Neural crest cell (in vitro differentiated cells): ENCODE results near the gene TMED6. TPM values are rescaled to one million over a fixed set of nuclear protein-coding genes. Genes with fewer than 3 reads are reported as not detected.

Experiments
- DNase-seq: peaks from one replicate; pipeline ENCODE4 v3.0.0; 2021; ENCODE audit warnings: low read depth, mixed read lengths, low spot score
- H3K27ac Mint-ChIP-seq: one replicate; pipeline ENCODE4 v1.8.0; 2021; ENCODE audit warnings: mild to moderate bottlenecking, mixed read lengths; ENCODE audit not compliant: unreplicated experiment
- H3K27me3 Mint-ChIP-seq: 2 replicates; pipeline ENCODE4 v1.8.0; 2021; ENCODE audit warnings: low read depth, mild to moderate bottlenecking, mixed read lengths
- H3K36me3 Mint-ChIP-seq: 2 replicates; pipeline ENCODE4 v1.8.0; 2021; ENCODE audit warnings: low read depth, mild to moderate bottlenecking, mixed read lengths
- H3K4me1 Mint-ChIP-seq: 2 replicates; pipeline ENCODE4 v1.8.0; 2021; ENCODE audit warnings: mixed read lengths
- H3K4me3 Mint-ChIP-seq: one replicate; pipeline ENCODE4 v1.8.0; 2021; ENCODE audit warnings: mild to moderate bottlenecking, mixed read lengths
- H3K9me3 Mint-ChIP-seq: 2 replicates; pipeline ENCODE4 v1.8.0; 2021; ENCODE audit warnings: mixed read lengths
- total RNA-seq: library from RNA; stranded (reverse); gene quantifications from 2 replicates; pipeline ENCODE4 v1.2.1, GENCODE V29; 2021
- TF ChIP-seq, protein P1 (sequence below): fragments of 200-600 bp; sonication (generic); conservative IDR thresholded peaks from 2 replicates; pipeline ENCODE4 v1.5.0; 2021; ENCODE audit warnings: antibody characterized with exemption, mild to moderate bottlenecking

TMED6 gene
- total RNA-seq, 1 donor from 2014 or later = 0.56 TPM

DNA sequence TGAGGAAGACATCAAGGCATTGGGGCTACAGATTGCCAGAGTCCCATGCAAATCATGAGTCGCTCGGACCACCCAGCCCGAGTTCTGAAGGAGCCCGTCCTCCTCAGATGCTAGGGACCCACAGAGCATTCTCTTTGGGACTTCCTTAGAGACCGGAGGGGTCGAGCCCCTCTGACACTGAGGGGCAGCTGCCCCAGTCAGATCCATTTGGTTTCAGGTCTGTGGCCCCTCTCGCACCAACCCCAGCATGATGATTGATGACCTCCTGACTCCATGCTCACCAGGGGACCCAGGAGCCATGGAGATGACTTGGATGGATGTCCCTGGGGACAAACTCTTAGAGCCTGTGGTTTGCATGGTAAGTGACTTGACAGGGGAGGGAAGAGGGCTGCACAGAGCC, 29.2 kb downstream of the TMED6 start:
- Mint-ChIP-seq H3K9me3 (no peaks in the 10 kb centered on the region), H3K4me3 (no peak overlapping the region), H3K36me3 (peaks cover 22% of the 10 kb centered on the region), H3K27me3 (no peaks in the 10 kb centered on the region), H3K4me1 (peaks cover 11% of the 10 kb centered on the region), H3K27ac (no peak overlapping the region)
- TF ChIP-seq, protein P1, sequence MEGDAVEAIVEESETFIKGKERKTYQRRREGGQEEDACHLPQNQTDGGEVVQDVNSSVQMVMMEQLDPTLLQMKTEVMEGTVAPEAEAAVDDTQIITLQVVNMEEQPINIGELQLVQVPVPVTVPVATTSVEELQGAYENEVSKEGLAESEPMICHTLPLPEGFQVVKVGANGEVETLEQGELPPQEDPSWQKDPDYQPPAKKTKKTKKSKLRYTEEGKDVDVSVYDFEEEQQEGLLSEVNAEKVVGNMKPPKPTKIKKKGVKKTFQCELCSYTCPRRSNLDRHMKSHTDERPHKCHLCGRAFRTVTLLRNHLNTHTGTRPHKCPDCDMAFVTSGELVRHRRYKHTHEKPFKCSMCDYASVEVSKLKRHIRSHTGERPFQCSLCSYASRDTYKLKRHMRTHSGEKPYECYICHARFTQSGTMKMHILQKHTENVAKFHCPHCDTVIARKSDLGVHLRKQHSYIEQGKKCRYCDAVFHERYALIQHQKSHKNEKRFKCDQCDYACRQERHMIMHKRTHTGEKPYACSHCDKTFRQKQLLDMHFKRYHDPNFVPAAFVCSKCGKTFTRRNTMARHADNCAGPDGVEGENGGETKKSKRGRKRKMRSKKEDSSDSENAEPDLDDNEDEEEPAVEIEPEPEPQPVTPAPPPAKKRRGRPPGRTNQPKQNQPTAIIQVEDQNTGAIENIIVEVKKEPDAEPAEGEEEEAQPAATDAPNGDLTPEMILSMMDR = no peak
- DNase-seq = no peak

DNA sequence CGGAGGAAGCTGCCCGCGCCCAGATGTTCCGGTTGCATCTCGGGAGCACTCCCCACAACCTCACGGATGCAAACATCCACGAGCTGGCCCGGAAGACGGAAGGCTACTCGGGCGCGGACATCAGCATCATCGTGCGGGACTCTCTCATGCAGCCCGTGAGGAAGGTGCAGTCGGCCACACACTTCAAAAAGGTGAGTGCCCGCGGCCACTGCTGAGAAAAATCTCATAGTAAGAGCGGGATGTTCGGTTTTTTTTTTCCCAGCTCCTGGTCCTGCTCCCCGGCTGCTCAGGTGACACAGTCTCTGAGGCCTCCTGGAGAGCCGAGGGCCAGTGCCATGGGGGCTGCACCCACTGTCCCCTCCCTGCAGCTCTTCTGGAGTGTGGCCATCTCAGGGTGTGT, 30.5 kb downstream of the TMED6 start:
- H3K4me1 Mint-ChIP-seq = peaks cover 5% of the 10 kb centered on the region
- TF ChIP-seq, protein P1 = no peak
- peak overlapping the region; percentile 15 for H3K27ac Mint-ChIP-seq
- no peaks in the 10 kb centered on the region for H3K27me3 Mint-ChIP-seq
- H3K9me3 Mint-ChIP-seq = no peaks in the 10 kb centered on the region
- H3K36me3 Mint-ChIP-seq = peaks cover 25% of the 10 kb centered on the region
- DNase-seq = no peak
- H3K4me3 Mint-ChIP-seq = peak overlapping the region; percentile 18

DNA sequence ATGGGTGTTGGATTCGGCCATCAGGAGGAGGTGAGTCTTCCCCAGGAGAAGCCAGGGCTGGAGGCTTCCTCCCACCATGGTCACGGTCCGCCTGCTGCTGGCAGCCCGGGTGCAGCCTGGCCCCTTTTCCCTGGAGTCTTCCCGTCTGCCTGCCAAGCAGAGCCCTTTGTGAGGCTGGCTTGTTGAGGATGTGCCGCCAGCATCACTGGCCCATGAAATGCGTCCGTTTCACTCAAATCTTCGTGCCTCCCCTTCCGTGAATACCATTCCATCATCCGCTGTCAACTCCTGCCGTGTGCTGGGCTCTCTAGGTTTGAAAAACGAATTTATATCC, 30.9 kb downstream of the TMED6 start:
- Mint-ChIP-seq H3K27me3 (no peaks in the 10 kb centered on the region), H3K4me3 (peak overlapping the region; percentile 18), H3K36me3 (peaks cover 22% of the 10 kb centered on the region), H3K27ac (no peak overlapping the region), H3K9me3 (no peaks in the 10 kb centered on the region), H3K4me1 (peaks cover under 1% of the 10 kb centered on the region)
- no peak for DNase-seq
- TF ChIP-seq, protein P1 = no peak

DNA sequence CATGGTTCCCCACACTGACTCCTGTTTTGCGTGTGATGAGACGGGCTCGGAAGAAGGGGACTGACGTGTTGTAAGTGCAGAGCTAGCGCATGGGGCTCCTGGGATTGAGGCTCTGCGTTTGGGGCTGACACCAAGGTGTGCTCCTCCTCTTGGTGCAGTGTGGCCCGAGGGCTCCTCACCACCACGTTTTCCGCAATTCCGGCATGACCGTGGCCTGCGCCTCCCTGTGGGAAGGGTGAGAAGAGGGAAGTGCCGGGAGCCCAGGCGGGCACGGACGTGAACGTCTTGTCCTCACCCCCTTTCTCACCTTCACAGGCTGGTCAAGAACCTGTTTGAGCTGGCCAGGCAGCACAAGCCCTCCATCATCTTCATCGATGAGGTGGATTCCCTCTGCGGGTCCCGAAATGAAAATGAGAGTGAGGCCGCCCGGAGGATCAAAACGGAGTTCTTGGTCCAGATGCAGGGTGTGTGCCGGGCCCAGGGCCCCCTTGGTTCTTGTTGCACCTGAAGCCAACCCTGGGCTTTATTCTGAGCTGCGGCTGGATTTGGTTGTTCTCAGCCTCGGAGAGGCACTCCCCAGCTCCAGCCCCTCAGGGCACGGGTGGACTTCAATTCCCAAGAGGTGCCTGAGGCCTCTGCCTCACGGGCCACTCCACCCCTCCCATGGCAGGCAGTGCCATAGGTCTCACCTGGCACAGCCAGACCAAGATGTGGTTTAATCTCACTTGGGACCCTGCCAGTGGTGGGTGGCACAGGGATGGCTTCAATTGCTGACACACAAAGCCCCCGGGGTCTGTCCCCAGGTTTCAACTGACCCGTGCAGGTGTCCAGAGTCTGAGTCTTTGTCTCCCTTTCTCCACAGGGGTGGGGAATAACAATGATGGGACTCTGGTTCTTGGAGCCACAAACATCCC, 31.5 kb downstream of the TMED6 start:
- no peak overlapping the region for H3K4me3 Mint-ChIP-seq
- H3K4me1 Mint-ChIP-seq = no peaks in the 10 kb centered on the region
- H3K36me3 Mint-ChIP-seq = peaks cover 22% of the 10 kb centered on the region
- H3K27ac Mint-ChIP-seq = no peak overlapping the region
- no peak for DNase-seq
- no peaks in the 10 kb centered on the region for H3K27me3 Mint-ChIP-seq
- no peaks in the 10 kb centered on the region for H3K9me3 Mint-ChIP-seq
- TF ChIP-seq, protein P1 = no peak

DNA sequence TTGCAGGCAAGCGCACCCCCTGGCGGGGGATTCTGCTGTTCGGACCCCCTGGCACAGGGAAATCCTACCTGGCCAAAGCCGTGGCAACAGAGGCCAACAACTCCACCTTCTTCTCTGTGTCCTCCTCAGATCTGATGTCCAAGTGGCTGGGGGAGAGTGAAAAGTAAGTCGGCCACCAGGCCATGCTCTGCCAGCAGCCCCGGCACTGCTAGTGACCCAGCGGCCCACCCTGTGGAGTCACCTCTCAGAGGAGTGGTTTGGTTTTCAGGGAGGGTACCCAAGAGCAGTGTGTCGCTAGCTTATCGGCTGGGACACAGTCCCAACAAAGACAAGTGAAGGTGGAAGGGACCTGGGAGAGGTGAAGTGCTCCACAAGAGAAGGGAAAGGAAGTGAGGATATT, 32.2 kb downstream of the TMED6 start:
- H3K9me3 Mint-ChIP-seq = no peaks in the 10 kb centered on the region
- H3K27ac Mint-ChIP-seq = no peak overlapping the region
- no peaks in the 10 kb centered on the region for H3K4me1 Mint-ChIP-seq
- TF ChIP-seq, protein P1 = no peak
- H3K27me3 Mint-ChIP-seq = no peaks in the 10 kb centered on the region
- peaks cover 22% of the 10 kb centered on the region for H3K36me3 Mint-ChIP-seq
- DNase-seq = no peak
- H3K4me3 Mint-ChIP-seq = peak overlapping the region; percentile 41
